DOHH2 (cell line): Measurements from ENCODE around the gene IZUMO4.

ENCODE experiments used
- H3F3A ChIP-seq: fragments of 200-600 bp; sonication (generic), shearing (Covaris generic); 2 replicates; pipeline ENCODE4 v1.6.0; 2016; ENCODE audit warnings: antibody characterized with exemption, mild to moderate bottlenecking; ENCODE audit not compliant: control insufficient read depth, insufficient read depth
- H3K27ac ChIP-seq: fragments of 200-600 bp; sonication (generic); 2 replicates; pipeline ENCODE4 v1.5.1; 2014; ENCODE audit warnings: low read depth, mild to moderate bottlenecking, low read length, moderate library complexity
- H3K27me3 ChIP-seq: fragments of 200-600 bp; sonication (generic); 2 replicates; pipeline ENCODE4 v1.6.1; 2014; ENCODE audit warnings: mild to moderate bottlenecking, low read length, mixed read lengths; ENCODE audit not compliant: control insufficient read depth
- H3K36me3 ChIP-seq: fragments of 200-600 bp; sonication (generic); 2 replicates; pipeline ENCODE4 v1.6.1; 2014; ENCODE audit warnings: mild to moderate bottlenecking, low read length, moderate library complexity, mixed read lengths; ENCODE audit not compliant: control insufficient read depth
- H3K4me1 ChIP-seq: fragments of 200-600 bp; sonication (generic); 2 replicates; pipeline ENCODE4 v1.6.1; 2014; ENCODE audit warnings: mild to moderate bottlenecking, low read length, mixed read lengths; ENCODE audit not compliant: control insufficient read depth
- H3K4me2 ChIP-seq: fragments of 200-600 bp; sonication (generic); 2 replicates; pipeline ENCODE4 v1.6.0; 2014; ENCODE audit warnings: mild to moderate bottlenecking, low read length, moderate library complexity
- H3K4me3 ChIP-seq: fragments of 200-600 bp; sonication (generic); 2 replicates; pipeline ENCODE4 v1.5.1; 2014; ENCODE audit warnings: mild to moderate bottlenecking, low read length, mixed read lengths
- H3K79me2 ChIP-seq: fragments of 200-600 bp; sonication (generic); 2 replicates; pipeline ENCODE4 v1.6.1; 2014; ENCODE audit warnings: mild to moderate bottlenecking, low read length, mixed read lengths; ENCODE audit not compliant: control insufficient read depth
- H3K9me2 ChIP-seq: fragments of 200-600 bp; sonication (generic); replicated peaks from 2 replicates; pipeline ENCODE4 v1.6.1; 2014; ENCODE audit warnings: mild to moderate bottlenecking, low read length, mixed read lengths; ENCODE audit not compliant: control insufficient read depth
- H3K9me3 ChIP-seq: fragments of 200-600 bp; sonication (generic); 2 replicates; pipeline ENCODE4 v1.6.1; 2014; ENCODE audit warnings: antibody characterized with exemption, low read length, mixed read lengths; ENCODE audit not compliant: control insufficient read depth, insufficient read depth
- H4K20me1 ChIP-seq: fragments of 200-600 bp; sonication (generic); 2 replicates; pipeline ENCODE4 v1.6.0; 2014; ENCODE audit warnings: low read depth, mild to moderate bottlenecking, antibody characterized with exemption, low read length, moderate library complexity; ENCODE audit not compliant: control insufficient read depth, insufficient read depth
- EZH2phosphoT487 ChIP-seq: fragments of 200-600 bp; sonication (generic); IDR thresholded peaks from 2 replicates; pipeline ENCODE4 v1.6.1; 2017; ENCODE audit warnings: borderline replicate concordance, mild to moderate bottlenecking, antibody characterized with exemption, low read length, moderate library complexity, mixed read lengths
- TF ChIP-seq, protein P1 (sequence below): fragments of 200-600 bp; sonication (generic); IDR thresholded peaks from one replicate; pipeline ENCODE4 v1.5.1; 2014; ENCODE audit warnings: antibody characterized with exemption, mild to moderate bottlenecking, low read depth, low read length; ENCODE audit not compliant: poor library complexity, severe bottlenecking

Gene IZUMO4

GRCh38 chr19:2062389-2062729 lies 34.4 kb upstream of the IZUMO4 start:
- Histone ChIP-seq H4K20me1 (no peaks in the 10 kb centered on the region), H3K79me2 (peaks cover 35% of the 10 kb centered on the region), H3K9me2 (no peaks in the 10 kb centered on the region), H3K36me3 (no peaks in the 10 kb centered on the region; the same call in 1 of the 2 replicates), H3K9me3 (no peaks in the 10 kb centered on the region), H3K4me2 (peak overlapping the region; percentile 76), H3K4me3 (peak overlapping the region; percentile 82), H3K27ac (peak overlapping the region; percentile 97), H3K27me3 (no peaks in the 10 kb centered on the region), H3F3A (peaks cover 50% of the 10 kb centered on the region), H3K4me1 (peaks cover 86% of the 10 kb centered on the region)
- no peak for TF ChIP-seq EZH2phosphoT487
- TF ChIP-seq, protein P1, sequence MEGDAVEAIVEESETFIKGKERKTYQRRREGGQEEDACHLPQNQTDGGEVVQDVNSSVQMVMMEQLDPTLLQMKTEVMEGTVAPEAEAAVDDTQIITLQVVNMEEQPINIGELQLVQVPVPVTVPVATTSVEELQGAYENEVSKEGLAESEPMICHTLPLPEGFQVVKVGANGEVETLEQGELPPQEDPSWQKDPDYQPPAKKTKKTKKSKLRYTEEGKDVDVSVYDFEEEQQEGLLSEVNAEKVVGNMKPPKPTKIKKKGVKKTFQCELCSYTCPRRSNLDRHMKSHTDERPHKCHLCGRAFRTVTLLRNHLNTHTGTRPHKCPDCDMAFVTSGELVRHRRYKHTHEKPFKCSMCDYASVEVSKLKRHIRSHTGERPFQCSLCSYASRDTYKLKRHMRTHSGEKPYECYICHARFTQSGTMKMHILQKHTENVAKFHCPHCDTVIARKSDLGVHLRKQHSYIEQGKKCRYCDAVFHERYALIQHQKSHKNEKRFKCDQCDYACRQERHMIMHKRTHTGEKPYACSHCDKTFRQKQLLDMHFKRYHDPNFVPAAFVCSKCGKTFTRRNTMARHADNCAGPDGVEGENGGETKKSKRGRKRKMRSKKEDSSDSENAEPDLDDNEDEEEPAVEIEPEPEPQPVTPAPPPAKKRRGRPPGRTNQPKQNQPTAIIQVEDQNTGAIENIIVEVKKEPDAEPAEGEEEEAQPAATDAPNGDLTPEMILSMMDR = no peak

DNA sequence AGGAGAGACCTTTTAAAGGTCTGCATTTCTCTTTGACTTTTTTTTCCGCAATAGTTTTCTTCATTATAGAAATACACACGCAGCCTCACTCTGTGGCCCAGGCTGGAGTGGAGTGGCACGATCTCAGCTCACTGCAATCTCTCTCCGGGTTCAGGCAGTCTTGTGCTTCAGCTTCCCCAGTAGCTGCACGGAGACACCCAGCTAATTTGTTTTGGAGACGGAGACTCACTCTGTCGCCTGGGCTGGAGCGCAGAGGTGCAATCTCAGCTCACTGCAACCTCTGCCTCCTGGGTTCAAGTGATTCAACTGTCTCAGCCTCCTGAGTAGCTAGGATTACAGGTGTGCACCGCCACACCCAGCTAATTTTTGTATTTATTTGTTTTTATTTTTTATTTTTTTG lies 33.9 kb upstream of the IZUMO4 start:
- Histone ChIP-seq H3K4me2 (peak overlapping the region; percentile 76), H3K4me1 (peaks cover 86% of the 10 kb centered on the region)

DNA sequence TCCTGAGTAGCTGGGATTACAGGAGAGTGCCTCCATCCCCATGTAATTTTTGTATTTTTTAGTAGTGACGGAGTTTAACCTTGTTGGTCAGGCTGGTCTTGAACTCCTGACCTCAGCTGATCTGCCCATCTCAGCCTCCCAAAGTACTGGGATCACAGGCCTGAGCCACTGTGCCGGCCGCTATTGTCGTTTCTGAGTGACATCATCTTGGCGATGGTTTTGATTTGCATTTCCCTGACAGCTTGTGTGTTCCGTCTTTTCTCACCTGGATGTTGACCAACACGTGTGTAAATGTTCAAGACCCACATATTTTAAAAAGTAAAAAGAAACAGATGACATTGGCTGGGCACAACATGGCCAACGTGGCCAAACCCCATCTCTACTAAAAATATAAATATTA lies 32.9 kb upstream of the IZUMO4 start:
- Histone ChIP-seq H3K4me2 (peak overlapping the region; percentile 76), H3K9me2 (no peaks in the 10 kb centered on the region), H4K20me1 (no peaks in the 10 kb centered on the region), H3K36me3 (no peaks in the 10 kb centered on the region; the same call in 1 of the 2 replicates), H3K27me3 (no peaks in the 10 kb centered on the region), H3K79me2 (peaks cover 35% of the 10 kb centered on the region), H3K4me3 (peak overlapping the region; percentile 65), H3K4me1 (peaks cover 86% of the 10 kb centered on the region), H3K9me3 (no peaks in the 10 kb centered on the region), H3K27ac (peak overlapping the region; percentile 97), H3F3A (peaks cover 52% of the 10 kb centered on the region)
- no peak for TF ChIP-seq EZH2phosphoT487
- TF ChIP-seq, protein P1 = no peak

More for the DNA sequence above, 33.9 kb upstream of the IZUMO4 start:
- Histone ChIP-seq H3K4me3 (peak overlapping the region; percentile 82), H3K27ac (peak overlapping the region; percentile 97), H3K9me3 (no peaks in the 10 kb centered on the region), H3K79me2 (peaks cover 35% of the 10 kb centered on the region), H4K20me1 (no peaks in the 10 kb centered on the region), H3K9me2 (no peaks in the 10 kb centered on the region), H3K27me3 (no peaks in the 10 kb centered on the region), H3K36me3 (no peaks in the 10 kb centered on the region; the same call in 1 of the 2 replicates), H3F3A (peaks cover 46% of the 10 kb centered on the region)
- TF ChIP-seq, protein P1 = no peak
- TF ChIP-seq EZH2phosphoT487 = no peak

DNA sequence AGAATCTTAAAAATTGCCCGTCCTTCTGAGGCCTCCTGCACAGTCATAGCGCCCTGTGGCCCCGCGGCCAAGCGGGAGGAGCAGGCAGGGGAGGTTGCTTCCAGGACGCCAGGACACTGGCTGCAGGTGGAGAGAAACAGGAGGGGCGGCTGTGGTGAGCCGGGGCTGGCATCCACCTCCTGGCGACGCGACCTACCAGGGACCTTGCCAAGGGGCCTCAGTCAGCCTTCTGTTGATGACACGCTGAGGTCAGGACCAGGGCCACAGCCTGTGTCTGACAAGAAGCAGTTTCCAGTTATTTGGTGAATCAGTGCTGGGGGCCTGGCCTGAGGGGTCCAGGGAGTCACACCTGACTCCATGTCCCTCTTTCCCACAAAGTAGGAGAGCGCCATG lies 32.3 kb upstream of the IZUMO4 start:
- peak overlapping the region; percentile 59 for H3K4me3 ChIP-seq
- no peaks in the 10 kb centered on the region for H3K9me2 ChIP-seq
- H3K9me3 ChIP-seq = no peaks in the 10 kb centered on the region
- peak overlapping the region; percentile 76 for H3K4me2 ChIP-seq
- H4K20me1 ChIP-seq = no peaks in the 10 kb centered on the region
- peak overlapping the region; percentile 97 for H3K27ac ChIP-seq
- H3K36me3 ChIP-seq = peaks cover 5% of the 10 kb centered on the region
- TF ChIP-seq EZH2phosphoT487 = no peak
- TF ChIP-seq, protein P1 = no peak
- no peaks in the 10 kb centered on the region for H3K27me3 ChIP-seq
- peaks cover 55% of the 10 kb centered on the region for H3F3A ChIP-seq
- H3K79me2 ChIP-seq = peaks cover 32% of the 10 kb centered on the region
- peaks cover 86% of the 10 kb centered on the region for H3K4me1 ChIP-seq
